HG03097 (cell line): ENCODE measurements around the gene CPAMD8.

Experiments used
- ATAC-seq: cut with Tn5 transposase; IDR thresholded peaks from one replicate; pipeline ENCODE4 v1.9.1; 2021; ENCODE audit not compliant: unreplicated experiment, low FRiP score

CPAMD8 gene

DNA sequence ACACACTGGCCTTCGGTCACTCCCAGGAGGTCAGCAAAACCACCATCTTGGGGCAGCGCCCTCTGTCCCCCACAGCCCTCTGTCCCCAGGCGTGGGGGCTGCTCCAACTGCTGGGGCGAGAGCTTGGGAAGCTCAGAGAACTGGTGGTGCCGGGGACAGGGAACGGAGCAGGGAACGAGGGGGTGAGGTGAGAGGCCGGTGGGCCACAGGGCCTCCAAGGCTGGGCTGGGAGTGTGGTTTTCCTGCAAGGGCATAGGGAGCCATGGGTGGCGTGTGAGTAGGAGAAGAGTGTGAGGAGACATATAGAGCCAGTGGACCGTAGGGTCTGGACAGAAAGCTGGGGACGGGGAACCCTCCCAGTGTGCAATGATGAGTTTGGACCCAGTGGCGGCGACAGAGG is 103.7 kb downstream of the CPAMD8 start:
- no peak for ATAC-seq

DNA sequence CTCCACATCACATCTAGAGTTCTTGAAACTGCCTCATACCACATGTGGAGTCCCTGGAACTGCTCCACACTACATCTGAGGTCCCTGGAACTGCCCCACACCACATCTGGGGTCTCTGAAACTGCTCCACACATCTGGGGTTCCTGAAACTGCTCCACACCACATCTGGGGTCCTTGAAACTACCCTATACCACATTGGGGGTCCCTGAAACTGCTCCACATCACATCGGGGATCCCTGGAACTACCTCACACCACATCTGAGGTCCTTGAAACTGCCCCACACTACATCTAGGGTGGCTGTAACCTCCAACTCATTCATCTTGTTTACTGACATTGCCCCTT is 104.0 kb downstream of the CPAMD8 start:
- ATAC-seq, result no peak

DNA sequence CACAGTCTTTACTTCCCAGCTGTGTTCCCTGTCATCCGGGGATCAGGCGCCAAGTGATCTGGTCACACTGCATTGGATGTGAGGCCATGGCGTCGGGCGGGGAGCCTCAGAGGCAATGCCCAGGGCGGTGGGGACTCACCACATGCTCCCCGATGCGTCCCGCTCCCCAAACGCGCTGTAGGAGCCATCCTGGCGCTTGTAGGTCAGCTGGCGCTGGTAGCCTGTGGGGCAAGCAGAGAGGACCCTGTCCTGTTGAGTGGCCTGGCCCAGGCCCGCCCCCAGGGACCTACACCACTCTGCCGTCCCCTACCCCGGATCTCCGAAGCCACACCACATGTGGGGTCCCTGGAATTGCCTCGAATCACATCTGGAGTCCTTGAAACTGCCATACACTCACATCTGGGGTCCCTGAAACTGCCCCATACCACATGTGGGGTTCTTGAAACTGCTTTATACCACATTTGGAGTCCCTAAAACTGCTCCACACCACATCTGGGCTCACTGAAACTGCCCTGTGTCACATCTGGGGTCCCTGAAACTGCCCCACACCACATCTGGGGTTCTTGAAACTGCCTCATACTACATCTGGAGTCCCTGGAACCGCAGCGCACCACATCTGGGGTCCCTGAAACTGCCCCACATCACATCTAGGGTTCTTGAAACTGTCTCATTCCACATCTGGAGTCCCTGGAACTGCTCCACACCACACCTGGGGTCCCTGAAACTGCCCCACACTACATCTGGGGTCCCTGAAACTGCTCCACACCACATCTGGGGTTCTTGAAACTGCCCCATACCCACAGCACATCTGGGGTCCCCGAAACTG is 104.6 kb downstream of the CPAMD8 start:
- ATAC-seq, result no peak

DNA sequence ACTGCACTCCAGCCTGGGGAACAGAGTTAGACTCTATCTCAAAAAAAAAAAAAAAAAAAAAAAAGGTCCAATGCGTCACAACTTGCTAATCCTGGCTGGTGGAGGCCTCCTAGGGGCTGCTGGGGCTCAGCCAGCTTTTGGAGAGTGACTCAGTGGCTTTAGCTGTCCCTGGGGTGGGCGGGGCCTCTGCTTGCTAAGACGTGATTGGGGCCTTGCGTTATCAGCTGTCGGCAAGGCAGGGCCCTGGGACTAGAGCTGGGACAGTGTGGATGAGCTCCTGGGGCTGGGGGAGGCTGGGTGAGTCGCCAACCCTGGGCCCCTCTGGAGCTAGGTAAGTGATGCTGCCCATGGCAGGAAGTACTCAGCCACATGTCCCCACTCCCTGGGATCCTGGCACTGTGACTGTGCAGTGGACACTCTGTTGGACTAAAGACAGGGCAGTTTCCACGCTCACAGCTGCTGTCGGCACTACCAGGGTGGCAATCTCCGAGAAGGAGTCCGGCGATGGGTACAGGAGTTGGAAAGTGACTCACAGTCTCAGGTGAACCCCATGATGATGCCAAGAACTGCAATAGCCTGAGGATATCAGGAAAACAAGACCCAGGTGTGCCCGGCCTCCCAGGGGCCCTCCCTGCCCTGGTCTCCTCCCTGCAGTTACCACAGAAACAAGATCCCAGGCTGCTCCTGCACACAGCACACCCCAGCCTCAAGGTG is 105.6 kb downstream of the CPAMD8 start:
- ATAC-seq, result no peak

DNA sequence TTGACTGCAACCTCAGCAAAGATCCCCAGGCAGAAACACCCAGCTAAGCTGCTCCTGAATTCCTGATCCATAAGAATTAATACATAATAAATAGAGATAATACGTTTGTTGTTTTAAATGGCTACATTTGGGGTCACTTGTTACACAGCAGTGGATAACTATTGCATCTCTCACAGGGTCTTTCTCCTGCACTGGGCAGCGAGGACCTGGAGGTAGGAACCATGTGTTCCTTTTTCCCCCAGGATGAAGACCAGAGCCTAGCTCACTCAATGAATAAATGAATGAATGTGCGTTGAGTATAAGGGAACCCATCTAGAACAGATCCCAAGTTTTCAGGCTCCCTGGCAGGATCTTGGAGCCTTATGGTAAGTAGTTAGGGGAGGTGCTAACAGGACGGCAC is 107.1 kb downstream of the CPAMD8 start:
- no peak for ATAC-seq

DNA sequence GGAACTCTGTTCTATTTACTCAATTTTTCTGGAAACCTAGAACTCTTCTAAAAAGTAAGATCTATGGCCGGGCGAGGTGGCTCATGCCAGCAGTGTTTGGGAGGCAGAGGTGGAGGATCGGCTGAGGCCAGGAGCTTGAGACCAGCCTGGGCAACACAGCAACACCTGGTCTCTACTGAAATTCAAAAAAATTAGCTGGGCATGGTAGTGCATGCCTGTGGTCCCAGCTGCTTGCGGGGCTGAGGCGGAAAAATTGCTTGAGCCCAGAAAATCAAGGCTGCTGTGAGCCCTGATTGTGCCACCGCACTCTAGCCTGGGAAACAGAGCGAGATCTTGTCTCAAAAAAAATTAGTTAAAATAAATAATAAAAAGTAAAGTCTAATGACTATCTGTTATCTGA is 109.2 kb downstream of the CPAMD8 start:
- ATAC-seq, result no peak

DNA sequence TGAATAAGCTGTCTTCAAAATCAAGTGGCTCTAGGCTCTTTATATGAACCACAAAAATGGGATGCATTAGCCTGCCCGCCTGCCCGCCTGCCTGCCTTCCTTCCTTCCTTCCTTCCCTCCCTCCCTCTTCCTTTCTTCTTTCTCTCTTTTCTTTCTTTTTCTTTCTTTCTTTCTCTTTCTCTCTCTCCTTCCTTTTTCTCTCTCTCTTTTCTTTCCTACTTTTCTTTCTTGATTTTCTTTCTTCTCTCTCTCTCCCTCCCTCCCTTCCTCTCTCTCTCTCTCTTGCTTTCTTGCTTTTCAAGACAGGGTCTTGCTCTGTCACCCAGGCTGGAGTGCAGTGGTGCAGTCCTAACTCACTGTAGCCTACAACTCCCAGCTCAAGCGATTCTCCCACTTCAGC is 110.9 kb downstream of the CPAMD8 start:
- ATAC-seq, result no peak

DNA sequence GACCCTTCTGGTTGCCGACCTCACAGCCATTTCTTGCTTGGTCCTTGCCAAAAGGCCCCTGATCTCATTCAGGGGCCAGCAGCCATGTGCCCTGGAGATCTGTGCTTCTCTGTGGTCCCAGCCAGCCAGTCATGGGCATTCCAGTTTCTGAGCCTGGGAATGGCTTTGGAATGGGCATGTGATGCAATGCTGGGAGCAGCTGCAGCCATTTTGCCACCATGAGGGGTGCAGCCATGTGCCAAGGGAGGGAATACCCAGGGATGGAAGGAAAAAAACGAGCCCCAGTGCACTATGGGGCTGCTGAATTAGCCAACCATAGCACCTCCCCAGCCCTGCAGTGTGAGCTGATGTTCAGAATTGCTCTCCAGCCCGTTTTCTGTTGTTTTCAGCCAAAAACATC is 111.5 kb downstream of the CPAMD8 start:
- ATAC-seq, result no peak

DNA sequence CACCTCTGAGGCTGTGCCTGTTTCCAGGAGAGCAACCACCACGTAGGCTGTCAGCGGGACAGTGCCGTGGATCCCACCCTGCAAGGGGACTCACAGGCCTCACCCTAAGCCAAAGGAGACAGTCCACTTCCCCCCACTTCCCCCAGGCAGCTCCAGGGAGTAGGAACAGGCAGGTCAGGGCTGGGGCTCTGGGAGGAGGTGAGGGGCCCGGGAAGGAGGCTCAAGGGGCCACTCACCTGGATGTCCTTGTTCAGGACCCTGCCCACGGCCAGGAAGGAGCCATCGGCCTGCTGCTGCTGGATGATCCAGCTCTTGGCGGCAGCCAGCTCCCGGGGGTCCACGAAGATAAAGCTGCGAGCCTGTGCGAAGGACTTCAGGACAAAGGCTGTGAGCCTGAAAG is 112.2 kb downstream of the CPAMD8 start:
- no peak for ATAC-seq

DNA sequence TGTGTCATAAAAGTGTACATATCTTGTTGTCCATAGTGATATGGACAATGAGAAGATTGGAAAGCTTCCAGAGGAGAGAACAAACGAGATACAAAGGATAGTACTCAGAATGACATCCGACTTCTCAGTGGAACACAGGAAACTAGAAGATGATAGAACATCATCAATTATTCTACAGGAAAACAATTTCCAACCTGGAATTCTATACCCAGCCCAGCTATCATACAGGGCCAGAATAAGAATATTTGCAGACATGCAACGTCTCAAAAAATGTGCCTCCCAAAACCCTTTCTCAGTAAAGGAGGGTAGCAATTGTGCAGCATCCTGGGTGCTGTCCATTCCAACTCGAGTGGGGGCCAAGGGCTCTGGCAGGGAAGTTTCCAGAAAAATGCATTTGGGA is 113.8 kb downstream of the CPAMD8 start:
- no peak for ATAC-seq

DNA sequence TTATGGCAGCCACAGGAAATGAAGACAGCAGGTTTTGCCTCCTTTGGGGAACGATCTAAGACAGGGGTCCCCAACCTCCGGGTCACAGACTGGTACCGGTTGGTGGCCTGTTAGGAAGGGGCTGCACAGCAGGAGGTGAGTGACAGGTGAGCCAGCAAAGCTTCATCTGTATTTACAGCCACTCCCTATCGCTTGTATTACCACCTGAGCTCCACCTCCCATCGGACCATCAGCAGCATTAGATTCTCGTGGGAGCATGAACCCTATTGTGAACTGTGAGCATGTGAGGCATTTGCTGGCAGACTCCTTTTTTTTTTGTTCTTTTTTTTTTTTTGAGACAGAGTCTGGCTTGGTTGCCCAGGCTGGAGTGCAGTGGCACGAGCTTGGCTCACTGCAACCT is 115.6 kb downstream of the CPAMD8 start:
- ATAC-seq, result no peak

DNA sequence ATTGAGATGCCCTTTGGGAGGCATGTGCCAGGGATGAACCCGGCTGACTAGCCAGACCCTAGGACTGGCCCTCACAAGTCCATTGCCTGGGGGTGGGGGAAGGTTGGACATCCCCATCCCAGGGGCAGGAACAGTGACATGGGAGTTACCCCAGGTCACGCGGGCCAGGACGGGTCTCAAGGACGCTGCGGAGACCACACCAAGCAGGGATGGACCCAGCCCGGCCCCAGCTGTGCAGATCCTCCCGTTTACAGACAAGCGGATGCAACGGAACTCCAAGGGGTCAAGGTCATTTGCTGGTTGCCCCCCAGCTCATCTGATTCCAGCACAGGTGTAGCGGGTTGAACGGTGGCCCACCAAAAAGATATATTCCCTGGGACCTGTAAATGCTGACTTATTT is 117.9 kb downstream of the CPAMD8 start:
- ATAC-seq, result no peak

DNA sequence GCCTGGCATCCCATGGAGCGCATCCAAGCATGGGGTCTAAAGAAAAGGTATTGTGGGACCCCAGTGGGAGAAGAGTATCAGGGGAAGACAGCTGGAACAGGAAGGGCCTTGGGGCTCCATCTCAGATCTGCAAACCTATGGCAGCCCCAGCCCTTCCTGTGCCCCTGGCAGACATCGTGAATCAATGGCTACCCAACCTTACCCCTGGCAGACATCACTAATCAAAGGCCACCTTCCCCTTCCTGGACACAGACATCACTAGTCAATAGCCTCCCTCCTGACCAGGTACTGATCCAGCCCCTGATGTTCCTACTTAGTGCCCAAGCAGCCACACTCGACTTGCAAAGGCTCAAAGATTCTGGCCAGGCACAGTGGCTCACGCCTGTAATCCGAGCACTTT is 122.0 kb downstream of the CPAMD8 start:
- no peak for ATAC-seq

DNA sequence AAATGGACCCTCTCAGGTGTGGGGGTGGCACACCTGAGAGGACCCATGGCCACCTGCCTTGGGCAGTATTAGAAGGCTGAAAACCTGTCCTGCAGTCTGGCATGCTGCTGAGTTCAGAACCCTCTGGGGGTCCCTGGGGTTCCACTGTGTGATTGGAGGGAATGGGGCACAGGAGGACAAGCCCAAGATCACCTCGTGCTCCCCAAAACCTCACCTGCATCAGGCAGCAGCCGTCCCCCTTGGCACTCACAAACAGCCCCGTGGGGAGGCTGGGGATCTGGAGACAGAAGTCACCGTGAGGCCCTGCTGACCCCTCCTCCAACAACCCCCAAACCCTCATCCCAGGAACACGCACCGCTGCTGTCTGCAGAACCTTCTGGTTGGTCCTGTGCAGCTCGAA is 123.3 kb downstream of the CPAMD8 start:
- ATAC-seq, result no peak

DNA sequence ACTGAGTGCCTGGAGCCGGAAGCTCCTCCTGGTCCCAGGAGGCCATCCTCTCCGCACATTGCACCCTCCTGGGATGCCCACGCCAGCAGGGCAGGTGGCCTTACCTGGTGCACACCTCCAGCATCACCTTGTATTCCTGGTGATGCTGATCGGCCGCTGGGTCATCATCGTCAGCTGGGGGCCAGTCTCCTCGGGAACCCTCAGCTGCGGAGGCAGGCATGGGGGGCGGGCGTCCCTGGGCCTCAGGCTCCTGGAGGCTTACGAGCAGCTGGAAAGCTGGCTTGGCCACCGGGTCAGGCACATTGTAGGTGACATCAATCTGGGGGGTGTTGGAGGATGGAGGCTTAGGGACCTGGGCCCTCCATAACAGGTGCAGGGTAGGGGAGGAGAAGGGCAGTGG is 124.1 kb downstream of the CPAMD8 start:
- no peak for ATAC-seq

DNA sequence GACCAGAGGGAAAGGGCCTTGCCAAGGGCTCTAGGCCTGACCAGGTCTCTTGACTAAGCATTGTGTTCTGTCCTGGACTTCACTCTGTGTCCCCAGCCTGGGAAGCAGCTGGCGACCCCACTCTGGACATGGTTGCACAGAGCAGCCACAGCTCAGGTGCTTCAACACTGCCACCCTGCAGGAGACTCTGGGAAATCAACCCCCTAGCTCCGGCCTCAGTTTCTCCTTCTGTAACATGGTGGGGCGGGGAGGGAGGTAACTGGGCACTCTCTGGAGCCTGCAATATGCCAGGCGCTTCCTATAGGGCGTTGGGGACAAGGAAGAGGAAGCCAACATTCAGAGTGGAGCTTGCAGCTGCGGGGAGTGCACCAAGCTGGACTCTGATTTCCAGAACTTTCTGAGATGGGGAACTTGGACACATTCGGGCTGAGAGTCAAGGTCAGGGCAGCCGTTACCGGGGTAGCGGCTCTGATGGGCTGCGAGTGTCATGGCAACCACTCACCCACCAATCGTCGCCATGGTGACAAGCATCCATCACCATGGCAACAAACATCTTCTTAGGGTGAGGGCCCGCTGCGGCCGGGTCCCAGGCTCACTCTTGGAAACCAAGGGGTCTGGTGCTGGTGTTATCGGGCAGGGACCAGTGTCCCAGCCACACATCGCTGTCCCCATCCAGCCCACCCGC is 125.0 kb downstream of the CPAMD8 start:
- no peak for ATAC-seq

DNA sequence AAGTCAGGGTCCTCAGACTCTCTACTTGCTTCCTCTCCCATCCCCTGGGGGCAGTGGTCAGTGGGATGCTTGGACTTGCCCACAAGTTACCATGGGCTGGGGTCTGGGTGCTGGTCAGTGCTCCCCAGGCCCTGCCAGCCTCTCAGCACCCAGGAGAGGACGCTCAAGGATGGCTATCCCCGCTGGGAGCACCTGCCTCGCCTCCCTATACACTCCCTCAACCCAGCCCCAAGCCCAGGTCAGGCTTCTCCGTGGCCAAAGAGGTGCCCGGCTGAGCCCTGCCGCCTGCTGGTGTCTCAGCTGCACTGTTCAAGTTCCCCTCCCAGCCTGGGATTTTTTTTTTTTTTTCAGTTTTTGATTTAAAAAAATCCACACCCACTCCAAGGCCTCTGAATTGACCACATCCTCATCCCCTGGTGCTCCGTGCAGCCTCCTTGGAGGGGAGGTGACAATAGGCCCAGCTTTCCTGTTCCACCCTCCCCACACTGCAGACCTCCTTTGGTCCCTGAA is 127.0 kb downstream of the CPAMD8 start:
- ATAC-seq, result no peak

DNA sequence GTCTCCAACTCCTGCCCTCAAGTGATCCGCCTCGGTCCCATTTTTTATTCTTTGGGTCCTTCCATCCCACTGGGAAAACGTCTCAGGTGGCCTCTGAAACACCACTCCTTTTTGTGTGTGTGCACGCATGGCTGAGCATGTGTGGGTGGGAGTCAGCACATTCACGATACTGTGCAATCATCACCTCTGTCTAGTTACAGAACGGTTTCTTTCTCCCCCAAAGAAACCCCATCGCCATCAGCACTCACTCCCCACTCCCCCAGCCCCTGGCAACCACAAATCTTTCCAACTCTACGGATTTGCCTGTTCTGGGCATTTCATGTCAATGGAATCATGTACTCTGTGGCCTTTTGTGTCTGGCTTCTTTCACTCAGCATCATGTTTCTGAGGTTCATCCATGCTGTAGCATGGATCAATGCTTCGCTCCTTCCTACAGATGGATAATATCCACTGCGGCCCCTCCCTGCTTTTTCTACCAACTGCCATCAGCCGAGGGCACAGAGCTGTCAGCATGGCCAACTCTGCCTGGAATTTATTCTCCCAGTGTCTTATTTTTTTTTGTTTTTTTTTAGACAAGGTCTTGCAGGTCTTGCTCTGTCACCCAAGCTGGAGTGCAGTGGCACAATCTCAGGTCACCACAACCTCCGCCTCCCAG is 128.1 kb downstream of the CPAMD8 start:
- ATAC-seq, result no peak

DNA sequence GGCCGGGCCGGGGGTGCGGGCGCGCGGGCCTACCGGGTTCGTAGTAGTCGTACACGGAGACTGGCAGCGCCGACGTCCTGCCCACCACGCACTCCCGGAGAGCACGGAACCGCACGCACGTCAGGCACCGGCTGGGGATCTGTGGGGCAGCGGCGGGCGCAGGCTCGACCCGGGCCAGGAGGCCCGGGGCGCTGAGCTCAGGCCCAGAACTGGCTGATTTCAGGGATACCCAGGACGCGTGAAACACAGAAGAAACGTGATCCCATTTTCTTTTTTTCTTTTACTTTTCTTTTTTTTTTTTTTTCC is 128.8 kb downstream of the CPAMD8 start:
- no peak for ATAC-seq

DNA sequence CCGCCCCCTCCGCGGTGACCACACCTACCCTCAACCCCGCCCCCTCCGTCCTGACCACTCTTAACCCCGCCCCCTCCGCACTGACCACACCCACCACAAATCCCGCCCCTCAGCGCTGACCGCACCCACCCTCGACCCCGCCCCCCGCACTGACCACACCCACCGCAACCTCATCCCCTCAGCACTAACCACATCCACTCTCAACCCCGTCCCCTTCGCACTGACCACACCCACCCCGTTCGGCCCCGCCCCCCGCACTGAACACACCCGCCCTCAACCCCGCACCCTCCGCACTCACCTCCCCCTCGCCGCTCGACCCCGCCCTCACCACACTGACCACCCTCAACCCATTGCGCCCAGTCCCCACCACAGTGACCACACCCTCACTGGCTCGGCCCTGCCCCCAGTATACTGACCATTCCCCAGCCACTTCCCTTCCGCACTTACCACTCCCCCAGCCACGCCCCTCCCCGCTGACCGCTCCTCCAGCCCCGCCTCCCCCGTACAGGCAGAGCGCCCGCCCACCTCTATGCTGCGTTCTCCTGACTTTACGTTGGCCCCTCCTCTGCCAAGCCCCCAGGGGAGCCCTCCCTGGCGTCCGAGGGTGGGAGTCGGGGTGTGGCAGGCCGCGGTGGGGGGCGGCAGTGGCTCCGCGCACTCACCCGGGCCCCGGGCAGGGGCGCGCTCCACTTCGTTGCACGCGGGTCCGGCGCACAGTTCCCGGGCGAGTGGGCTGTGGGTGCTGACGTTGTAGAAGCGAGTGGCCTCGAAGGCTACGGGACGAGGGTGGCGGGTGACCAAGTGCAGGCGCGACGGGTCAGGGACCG is 129.4 kb downstream of the CPAMD8 start:
- peak; percentile 25 for ATAC-seq
